Duodenal mucosa (tissue), 2 donors: ENCODE data around the gene GMIP.

Experiments
- H3K27ac ChIP-seq: one replicate; pipeline ENCODE4 v1.7.0; 2013; ENCODE audit warnings: low read depth, low read length
- H3K27me3 ChIP-seq, 2 donors: one replicate each; pipeline ENCODE4 v1.7.0; 2013; ENCODE audit warnings: low read length in 2 of 2, control low read depth in 1 of 2; ENCODE audit not compliant: insufficient read depth in 2 of 2, control insufficient read depth in 1 of 2
- H3K36me3 ChIP-seq, 2 donors: one replicate each; pipeline ENCODE4 v1.7.0; 2013; ENCODE audit warnings: low read length in 2 of 2, control low read depth in 1 of 2; ENCODE audit not compliant: insufficient read depth in 2 of 2, control insufficient read depth in 1 of 2
- H3K4me1 ChIP-seq, 2 donors: one replicate each; pipeline ENCODE4 v1.7.0; 2013; ENCODE audit warnings: low read length in 2 of 2, control low read depth in 1 of 2; ENCODE audit not compliant: insufficient read depth in 2 of 2, control insufficient read depth in 1 of 2
- H3K4me3 ChIP-seq, 2 donors: one replicate each; pipeline ENCODE4 v1.7.0; 2013; ENCODE audit warnings: low read length in 2 of 2, low read depth in 1 of 2
- H3K9ac ChIP-seq, 2 donors: one replicate each; pipeline ENCODE4 v1.7.0; 2013; ENCODE audit warnings: low read length in 2 of 2, low read depth in 1 of 2
- H3K9me3 ChIP-seq, 2 donors: one replicate each; pipeline ENCODE4 v1.7.0; 2013; ENCODE audit warnings: low read length in 2 of 2, control low read depth in 1 of 2; ENCODE audit not compliant: control insufficient read depth in 1 of 2

The GMIP gene

GRCh38 chr19:19594381-19594780 lies 49.1 kb downstream of the GMIP start:
- Histone ChIP-seq H3K27me3 (no peaks in the 10 kb centered on the region), H3K4me3 (no peak overlapping the region), H3K4me1 (peaks cover 12 to 17% of the 10 kb centered on the region in 2 donors), H3K27ac (no peak overlapping the region), H3K9me3 (no peaks in the 10 kb centered on the region), H3K9ac (no peak overlapping the region), H3K36me3 (no peaks in the 10 kb centered on the region)

- Histone ChIP-seq H3K4me3 (no peak overlapping the region), H3K27me3 (no peaks in the 10 kb centered on the region), H3K36me3 (no peaks in the 10 kb centered on the region), H3K27ac (no peak overlapping the region), H3K9me3 (no peaks in the 10 kb centered on the region), H3K4me1 (peaks cover 12 to 17% of the 10 kb centered on the region in 2 donors), H3K9ac (no peak overlapping the region)
These were observed 50.8 kb downstream of the GMIP start for GRCh38 chr19:19592690-19593089.

- H3K9ac ChIP-seq, result no peak overlapping the region
- H3K9me3 ChIP-seq, result no peaks in the 10 kb centered on the region
- peak overlapping the region; percentile 39 for H3K27ac ChIP-seq
- no peaks in the 10 kb centered on the region for H3K36me3 ChIP-seq
- H3K4me1 ChIP-seq, result peaks cover 12 to 17% of the 10 kb centered on the region in 2 donors
- peak overlapping the region in 1 of 2 donors; percentile 3 for H3K4me3 ChIP-seq
- no peaks in the 10 kb centered on the region for H3K27me3 ChIP-seq
These were observed 52.2 kb downstream of the GMIP start for GRCh38 chr19:19591133-19591825.

GRCh38 chr19:19588546-19588945 lies 54.9 kb downstream of the GMIP start:
- Histone ChIP-seq H3K4me1 (peaks cover 12 to 16% of the 10 kb centered on the region in 2 donors), H3K9me3 (no peaks in the 10 kb centered on the region), H3K27me3 (no peaks in the 10 kb centered on the region), H3K36me3 (no peaks in the 10 kb centered on the region), H3K4me3 (no peak overlapping the region), H3K27ac (no peak overlapping the region), H3K9ac (no peak overlapping the region)

- Histone ChIP-seq H3K9ac (no peak overlapping the region), H3K27ac (no peak overlapping the region), H3K27me3 (no peaks in the 10 kb centered on the region), H3K4me1 (peaks cover 12 to 16% of the 10 kb centered on the region in 2 donors), H3K4me3 (no peak overlapping the region), H3K9me3 (no peaks in the 10 kb centered on the region), H3K36me3 (no peaks in the 10 kb centered on the region)
These were observed 55.7 kb downstream of the GMIP start for GRCh38 chr19:19587771-19588170.

- Histone ChIP-seq H3K27ac (no peak overlapping the region), H3K9me3 (no peaks in the 10 kb centered on the region), H3K36me3 (no peaks in the 10 kb centered on the region), H3K4me1 (peaks cover 13 to 28% of the 10 kb centered on the region in 2 donors), H3K4me3 (no peak overlapping the region), H3K9ac (no peak overlapping the region), H3K27me3 (no peaks in the 10 kb centered on the region)
These were observed 59.1 kb downstream of the GMIP start for GRCh38 chr19:19584356-19584755.

GRCh38 chr19:19582471-19582870 lies 61.0 kb downstream of the GMIP start:
- H3K4me3 ChIP-seq, result no peak overlapping the region
- H3K27me3 ChIP-seq, result no peaks in the 10 kb centered on the region
- H3K9ac ChIP-seq, result no peak overlapping the region
- no peaks in the 10 kb centered on the region for H3K9me3 ChIP-seq
- H3K36me3 ChIP-seq, result no peaks in the 10 kb centered on the region
- peaks cover 13 to 28% of the 10 kb centered on the region in 2 donors for H3K4me1 ChIP-seq
- no peak overlapping the region for H3K27ac ChIP-seq

- H3K36me3 ChIP-seq, result no peaks in the 10 kb centered on the region
These were observed 62.1 kb downstream of the GMIP start for GRCh38 chr19:19581391-19581790.

GRCh38 chr19:19580418-19580817 lies 63.0 kb downstream of the GMIP start:
- no peaks in the 10 kb centered on the region for H3K36me3 ChIP-seq
- no peak overlapping the region for H3K9ac ChIP-seq
- no peaks in the 10 kb centered on the region for H3K9me3 ChIP-seq
- H3K4me1 ChIP-seq, result peaks cover 13 to 28% of the 10 kb centered on the region in 2 donors
- no peaks in the 10 kb centered on the region for H3K27me3 ChIP-seq
- H3K4me3 ChIP-seq, result no peak overlapping the region
- peak overlapping the region; percentile 30 for H3K27ac ChIP-seq

More at GRCh38 chr19:19581391-19581790, 62.1 kb downstream of the GMIP start:
- H3K27me3 ChIP-seq, result no peaks in the 10 kb centered on the region
- H3K9ac ChIP-seq, result no peak overlapping the region
- H3K4me1 ChIP-seq, result peaks cover 13 to 28% of the 10 kb centered on the region in 2 donors
- no peak overlapping the region for H3K4me3 ChIP-seq
- no peaks in the 10 kb centered on the region for H3K9me3 ChIP-seq
- H3K27ac ChIP-seq, result no peak overlapping the region

- peaks cover 13 to 22% of the 10 kb centered on the region in 2 donors for H3K4me1 ChIP-seq
- no peaks in the 10 kb centered on the region for H3K27me3 ChIP-seq
- H3K9me3 ChIP-seq, result no peaks in the 10 kb centered on the region
- H3K9ac ChIP-seq, result no peak overlapping the region
- H3K27ac ChIP-seq, result peak overlapping the region; percentile 30
- H3K4me3 ChIP-seq, result no peak overlapping the region
- no peaks in the 10 kb centered on the region for H3K36me3 ChIP-seq
These were observed 63.7 kb downstream of the GMIP start for GRCh38 chr19:19579533-19580361.
